GM11168 (cell line): ENCODE results near the gene CSMD2.
"Not testable (repeated sequence)": the region's sequence is repeated elsewhere in the genome, so short reads cannot be mapped to it uniquely, and the experiment has no call there.

ENCODE experiments used
- in situ Hi-C: fragments of 300-500 bp; cut with MboI; formaldehyde crosslinking; loops from one replicate; pipeline ENCODE4 v1.12.0; 2022; ENCODE audit warnings: low sequenced_read_pairs; ENCODE audit not compliant: unreplicated experiment

CSMD2 gene

GRCh38 chr1:33537885-33538284, 627.1 kb downstream of the CSMD2 start:
- in situ Hi-C loops, result no loop called here

GRCh38 chr1:33535334-33535733, 629.7 kb downstream of the CSMD2 start:
- in situ Hi-C loops, result no loop called here

- in situ Hi-C loops, result no loop called here
Measured at GRCh38 chr1:33532936-33533335, 632.1 kb downstream of the CSMD2 start.

- in situ Hi-C loops, result no loop called here
Measured at GRCh38 chr1:33532250-33532649, 632.8 kb downstream of the CSMD2 start.

GRCh38 chr1:33529957-33530356, 635.1 kb downstream of the CSMD2 start:
- in situ Hi-C loops, result no loop called here

GRCh38 chr1:33527934-33528333, 637.1 kb downstream of the CSMD2 start:
- in situ Hi-C loops, result no loop called here

GRCh38 chr1:33524586-33524985, 640.4 kb downstream of the CSMD2 start:
- in situ Hi-C loops, result no loop called here

- in situ Hi-C loops, result no loop called here
Measured at GRCh38 chr1:33519240-33519884, 645.7 kb downstream of the CSMD2 start.

GRCh38 chr1:33517596-33518250, 647.3 kb downstream of the CSMD2 start:
- in situ Hi-C loops, result no loop called here

GRCh38 chr1:33516891-33517567, 648.0 kb downstream of the CSMD2 start:
- in situ Hi-C loops, result no loop called here

- in situ Hi-C loops, result no loop called here
Measured at GRCh38 chr1:33516428-33516827, 648.6 kb downstream of the CSMD2 start.

GRCh38 chr1:33515607-33516006, 649.4 kb downstream of the CSMD2 start:
- in situ Hi-C loops, result no loop called here

- in situ Hi-C loops, result no loop called here
Measured at GRCh38 chr1:33515112-33515511, 649.9 kb downstream of the CSMD2 start.

- in situ Hi-C loops, result no loop called here
Measured at GRCh38 chr1:33512226-33513011, 652.6 kb downstream of the CSMD2 start.

- in situ Hi-C loops, result not testable (repeated sequence)
Measured at GRCh38 chr1:33509276-33509675, 655.8 kb downstream of the CSMD2 start.

- in situ Hi-C loops, result no loop called here
Measured at GRCh38 chr1:33508151-33508550, 656.9 kb downstream of the CSMD2 start.

- in situ Hi-C loops, result no loop called here
Measured at GRCh38 chr1:33507661-33508060, 657.4 kb downstream of the CSMD2 start.

GRCh38 chr1:33503506-33503905, 661.5 kb downstream of the CSMD2 start:
- in situ Hi-C loops, result no loop called here

- in situ Hi-C loops, result no loop called here
Measured at GRCh38 chr1:33502726-33503125, 662.3 kb downstream of the CSMD2 start.

GRCh38 chr1:33501774-33502173, 663.3 kb downstream of the CSMD2 start:
- in situ Hi-C loops, result no loop called here

GRCh38 chr1:33501309-33501708, 663.7 kb downstream of the CSMD2 start:
- in situ Hi-C loops, result no loop called here
